Activated CD8-positive, alpha-beta memory T cell treated with anti-CD3 and anti-CD28 coated beads for 1 hour (primary cell): Measurements from ENCODE around the gene IL17C.
A peak's percentile ranks its signal among the peaks of the same experiment; 100 is the strongest.

Experiments
- DNase-seq, 2 donors: peaks; one replicate each; pipeline ENCODE4 v3.0.0-alpha.2; 2020; ENCODE audit warnings: low read depth in 1 of 2; ENCODE audit errors: extremely low read depth in 1 of 2

Gene IL17C

GRCh38 chr16:88642881-88643643 lies 4.7 kb downstream of the IL17C start:
- no peak for DNase-seq

- no peak for DNase-seq
Observed at GRCh38 chr16:88643644-88643932, 5.2 kb downstream of the IL17C start.

- DNase-seq = no peak
Observed at GRCh38 chr16:88645455-88645854, 7.1 kb downstream of the IL17C start.

- no peak for DNase-seq
Observed at GRCh38 chr16:88645941-88646340, 7.6 kb downstream of the IL17C start.

- no peak for DNase-seq
Observed at GRCh38 chr16:88646345-88647034, 8.1 kb downstream of the IL17C start.

GRCh38 chr16:88647178-88648070 lies 9.1 kb downstream of the IL17C start:
- no peak for DNase-seq

- DNase-seq = no peak
Observed at GRCh38 chr16:88649195-88649923, 11.0 kb downstream of the IL17C start.

GRCh38 chr16:88649924-88650748 lies 11.8 kb downstream of the IL17C start:
- no peak for DNase-seq

GRCh38 chr16:88650749-88651275 lies 12.4 kb downstream of the IL17C start, which contains the start of gene CYBA:
Gene CYBA, minus strand, starts transcription at chr16:88651053. Its CDS starts 40 bp downstream, at chr16:88651013.
- DNase-seq = peak in 1 of 2 donors; percentile 69

- peak in 1 of 2 donors; percentile 49 for DNase-seq
Observed at GRCh38 chr16:88651276-88651988, 13.1 kb downstream of the IL17C start.

GRCh38 chr16:88651989-88652761 lies 13.8 kb downstream of the IL17C start:
- no peak for DNase-seq

GRCh38 chr16:88652762-88653063 lies 14.3 kb downstream of the IL17C start:
- no peak for DNase-seq

GRCh38 chr16:88653101-88653500 lies 14.7 kb downstream of the IL17C start:
- no peak for DNase-seq

GRCh38 chr16:88653596-88654362 lies 15.4 kb downstream of the IL17C start:
- DNase-seq = no peak

- DNase-seq = no peak
Observed at GRCh38 chr16:88654363-88655052, 16.1 kb downstream of the IL17C start.

- no peak for DNase-seq
Observed at GRCh38 chr16:88655053-88655732, 16.8 kb downstream of the IL17C start.
